Measurements from ENCODE around the gene COPS7A. TPM values are rescaled to one million over a fixed set of nuclear protein-coding genes. Genes with fewer than 3 reads are reported as not detected.

The COPS7A gene
- total RNA-seq, 1 experiment from 2014 or later = 55.5 TPM

GRCh38 chr12:6770600-6770999, 46.8 kb downstream of the COPS7A start:
- peak overlapping the region; percentile 88 for H3K27ac Mint-ChIP-seq (ENCODE audit: low read depth, unreplicated experiment)
- H3K4me3 Mint-ChIP-seq (ENCODE audit: unreplicated experiment) = no peak overlapping the region
- H3K4me1 Mint-ChIP-seq (ENCODE audit: insufficient read depth, unreplicated experiment) = peaks cover 44% of the 10 kb centered on the region

GRCh38 chr12:6771091-6771495, 47.2 kb downstream of the COPS7A start:
- intact Hi-C loops (cut with micrococcal nuclease) = no loop called here
- H3K36me3 Mint-ChIP-seq (ENCODE audit: insufficient read depth, unreplicated experiment) = peaks cover 15% of the 10 kb centered on the region
- TF ChIP-seq CTCF (IDR thresholded peaks at IDR 0.05; ENCODE audit: unreplicated experiment) = no peak
- H3K9me3 Mint-ChIP-seq (ENCODE audit: unreplicated experiment) = no peaks in the 10 kb centered on the region
- H3K4me3 Mint-ChIP-seq (ENCODE audit: unreplicated experiment) = no peak overlapping the region
- no peaks in the 10 kb centered on the region for H3K27me3 Mint-ChIP-seq (ENCODE audit: insufficient read depth, unreplicated experiment)
- peak overlapping the region; percentile 88 for H3K27ac Mint-ChIP-seq (ENCODE audit: low read depth, unreplicated experiment)
- ChIA-PET POLR2A (interaction anchor here (0.5 to 1.7 kb wide), 3 partner anchors 17 to 80 kb away, joined by 4 to 13 read pairs (median 5); partner anchors contain the start of genes CDCA3 and MLF2), CTCF (interaction anchor here (0.9 to 7.8 kb wide), 3 partner anchors 9 to 17 kb away, joined by 3 to 174 read pairs (median 9); partner anchors contain the start of gene MLF2)
- no TSS peak for BruUV-seq (replicated peaks)
- peak; percentile 11 for DNase-seq (ENCODE audit: unreplicated experiment)
- peaks cover 43% of the 10 kb centered on the region for H3K4me1 Mint-ChIP-seq (ENCODE audit: insufficient read depth, unreplicated experiment)

More at GRCh38 chr12:6770600-6770999, 46.8 kb downstream of the COPS7A start:
- no peaks in the 10 kb centered on the region for H3K27me3 Mint-ChIP-seq (ENCODE audit: insufficient read depth, unreplicated experiment)
- no peak for DNase-seq (ENCODE audit: unreplicated experiment)
- intact Hi-C loops (cut with micrococcal nuclease) = no loop called here
- no peak for TF ChIP-seq CTCF (IDR thresholded peaks at IDR 0.05; ENCODE audit: unreplicated experiment)
- H3K9me3 Mint-ChIP-seq (ENCODE audit: unreplicated experiment) = no peaks in the 10 kb centered on the region
- peaks cover 15% of the 10 kb centered on the region for H3K36me3 Mint-ChIP-seq (ENCODE audit: insufficient read depth, unreplicated experiment)
- ChIA-PET CTCF (interaction anchor here (0.9 to 7.8 kb wide), 3 partner anchors 8 to 17 kb away, joined by 3 to 174 read pairs (median 9); partner anchors contain the start of gene MLF2), POLR2A (interaction anchor here (0.5 to 1.7 kb wide), 3 partner anchors 17 to 81 kb away, joined by 4 to 13 read pairs (median 5); partner anchors contain the start of genes CDCA3 and MLF2)
- no TSS peak for BruUV-seq (replicated peaks)

DNA sequence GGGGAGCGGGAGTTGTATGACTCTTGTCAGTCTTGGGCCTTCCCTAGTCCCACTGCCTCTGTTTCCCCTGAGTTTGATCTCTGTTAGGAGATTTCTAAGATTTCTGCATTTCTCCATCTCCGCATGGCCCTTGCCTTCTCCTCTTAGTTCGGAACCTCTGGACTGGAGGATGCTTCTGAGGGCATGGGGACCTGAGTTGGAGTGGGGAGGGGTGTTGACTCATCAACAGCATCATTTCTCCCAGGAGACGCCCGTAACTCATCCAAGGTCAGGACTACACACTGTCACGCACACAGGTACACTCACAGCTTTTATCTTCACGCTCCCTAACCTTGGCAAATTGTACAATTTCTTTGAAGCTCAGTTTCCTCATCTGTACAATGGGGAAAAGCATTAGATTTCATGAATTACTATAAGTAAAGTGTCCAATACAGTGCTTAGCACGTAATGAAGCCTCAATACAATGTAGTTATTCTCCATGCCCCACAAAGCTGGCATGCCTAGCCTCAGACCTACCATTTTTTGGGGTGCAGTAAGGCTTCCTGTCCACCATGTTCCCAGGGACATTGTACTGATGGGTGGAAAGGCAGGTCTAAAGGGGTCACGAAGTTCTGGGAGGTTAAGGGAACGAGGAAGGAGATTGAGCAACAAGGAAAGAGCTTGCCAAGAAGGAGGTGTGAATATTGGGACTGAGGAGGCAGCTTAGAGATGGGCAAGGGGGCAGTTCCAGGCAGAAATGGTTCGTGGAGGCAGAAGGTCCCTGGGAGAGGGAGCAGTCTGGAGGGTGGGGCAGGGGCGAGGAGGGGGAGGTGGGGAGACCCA, 47.9 kb downstream of the COPS7A start:
- ChIA-PET CTCF (interaction anchor here (0.6 to 7.8 kb wide), 5 partner anchors 9 to 53 kb away, joined by 3 to 174 read pairs (median 4); partner anchors contain the start of gene MLF2), POLR2A (interaction anchor here (1.0 to 1.7 kb wide), 2 partner anchors 18 to 79 kb away, joined by 5 to 13 read pairs; partner anchors contain the start of genes CDCA3 and MLF2)
- H3K27ac Mint-ChIP-seq (ENCODE audit: low read depth, unreplicated experiment) = no peak overlapping the region
- peaks cover 15% of the 10 kb centered on the region for H3K36me3 Mint-ChIP-seq (ENCODE audit: insufficient read depth, unreplicated experiment)
- no peaks in the 10 kb centered on the region for H3K27me3 Mint-ChIP-seq (ENCODE audit: insufficient read depth, unreplicated experiment)
- peaks cover 43% of the 10 kb centered on the region for H3K4me1 Mint-ChIP-seq (ENCODE audit: insufficient read depth, unreplicated experiment)
- TF ChIP-seq CTCF (IDR thresholded peaks at IDR 0.05; ENCODE audit: unreplicated experiment) = no peak
- intact Hi-C loops (cut with micrococcal nuclease) = no loop called here
- H3K4me3 Mint-ChIP-seq (ENCODE audit: unreplicated experiment) = no peak overlapping the region
- DNase-seq (ENCODE audit: unreplicated experiment) = peak; percentile 53
- no peaks in the 10 kb centered on the region for H3K9me3 Mint-ChIP-seq (ENCODE audit: unreplicated experiment)
- BruUV-seq (replicated peaks) = no TSS peak

DNA sequence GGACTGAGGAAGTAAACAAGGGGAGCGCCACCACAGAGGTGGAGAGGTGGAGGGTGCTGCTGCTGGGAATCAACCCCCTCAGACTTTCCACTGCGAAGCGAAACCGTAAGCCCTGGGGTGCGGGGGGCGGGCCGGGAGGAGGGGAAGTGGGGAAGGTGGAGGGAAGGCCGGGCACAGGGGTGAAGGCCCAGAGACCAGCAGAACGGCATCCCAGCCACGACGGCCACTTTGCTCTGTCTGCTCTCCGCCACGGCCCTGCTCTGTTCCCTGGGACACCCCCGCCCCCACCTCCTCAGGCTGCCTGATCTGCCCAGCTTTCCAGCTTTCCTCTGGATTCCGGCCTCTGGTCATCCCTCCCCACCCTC, 48.5 kb downstream of the COPS7A start, which contains the start of gene LAG3:
Gene LAG3 (plus strand): TSS at position 190 of the 365 bp plus-strand sequence. CDS start 333 bp downstream, outside the sequence.
- CTCF ChIA-PET = interaction anchor here (0.6 to 7.8 kb wide), 3 partner anchors 12 to 53 kb away, joined by 3 to 174 read pairs (median 4); partner anchors contain the start of gene MLF2
- H3K9me3 Mint-ChIP-seq (ENCODE audit: unreplicated experiment) = no peaks in the 10 kb centered on the region

More for the DNA sequence above, 48.5 kb downstream of the COPS7A start, which contains the start of gene LAG3:
- intact Hi-C loops (cut with micrococcal nuclease) = no loop called here
- DNase-seq (ENCODE audit: unreplicated experiment) = no peak
- no peak for TF ChIP-seq CTCF (IDR thresholded peaks at IDR 0.05; ENCODE audit: unreplicated experiment)
- Mint-ChIP-seq H3K27me3 (ENCODE audit: insufficient read depth, unreplicated experiment) (no peaks in the 10 kb centered on the region), H3K4me3 (ENCODE audit: unreplicated experiment) (no peak within 1 kb of the TSS), H3K4me1 (ENCODE audit: insufficient read depth, unreplicated experiment) (peaks cover 43% of the 10 kb centered on the region), H3K36me3 (ENCODE audit: insufficient read depth, unreplicated experiment) (peaks cover 15% of the 10 kb centered on the region), H3K27ac (ENCODE audit: low read depth, unreplicated experiment) (no peak within 1 kb of the TSS)
- no TSS peak for BruUV-seq (replicated peaks)
- POLR2A ChIA-PET = interaction anchor here (1.7 kb wide), 1 partner anchor 19 kb away, joined by 13 read pairs; the partner anchor contains the start of gene MLF2
